Astrocyte (in vitro differentiated cells and primary cell): ENCODE measurements around the gene USP6. TPM values are rescaled to one million over a fixed set of nuclear protein-coding genes. Genes with fewer than 3 reads are reported as not detected.
"Not testable (repeated sequence)": the region's sequence is repeated elsewhere in the genome, so short reads cannot be mapped to it uniquely, and the experiment has no call there.

Source experiments
- DNase-seq: peaks from one replicate; pipeline ENCODE4 v3.0.0-alpha.2; 2010; ENCODE audit warnings: low read depth
- FAIRE-seq: peaks from 2 replicates; lab custom pipeline; 2011; peaks lifted over from hg19 to GRCh38; lab: Jason Lieb, UNC
- H2AFZ ChIP-seq: 2 replicates; pipeline ENCODE4 v1.6.0; 2012; ENCODE audit warnings: low read depth, low read length, inconsistent platforms
- H3K27ac ChIP-seq: 2 replicates; pipeline ENCODE4 v1.5.1; 2011; ENCODE audit warnings: low read depth, low read length, inconsistent platforms
- H3K27me3 ChIP-seq: 2 replicates; pipeline ENCODE4 v1.6.0; 2011; ENCODE audit warnings: low read length, inconsistent platforms; ENCODE audit not compliant: insufficient read depth
- H3K36me3 ChIP-seq: 2 replicates; pipeline ENCODE4 v1.5.1; 2011; ENCODE audit warnings: low read length, inconsistent platforms; ENCODE audit not compliant: insufficient read depth
- H3K4me1 ChIP-seq: 2 replicates; pipeline ENCODE4 v1.5.1; 2011; ENCODE audit warnings: low read length, inconsistent platforms; ENCODE audit not compliant: insufficient read depth
- H3K4me2 ChIP-seq: 2 replicates; pipeline ENCODE4 v1.6.0; 2012; ENCODE audit warnings: low read length, inconsistent platforms
- H3K4me3 ChIP-seq: 2 replicates; pipeline ENCODE4 v1.5.1; 2011; ENCODE audit warnings: low read depth, mild to moderate bottlenecking, low read length, inconsistent platforms; ENCODE audit not compliant: insufficient read depth
- H3K79me2 ChIP-seq: 2 replicates; pipeline ENCODE4 v1.6.0; 2012; ENCODE audit warnings: mild to moderate bottlenecking, low read length, inconsistent platforms; ENCODE audit not compliant: insufficient read depth
- H3K9ac ChIP-seq: 2 replicates; pipeline ENCODE4 v1.6.0; 2012; ENCODE audit warnings: mild to moderate bottlenecking, low read length, inconsistent platforms
- H3K9me3 ChIP-seq: 2 replicates; pipeline ENCODE4 v1.5.1; 2012; ENCODE audit warnings: low read depth, mild to moderate bottlenecking, low read length, inconsistent platforms; ENCODE audit not compliant: insufficient read depth
- H4K20me1 ChIP-seq: 2 replicates; pipeline ENCODE4 v1.6.0; 2012; ENCODE audit warnings: low read length, inconsistent platforms; ENCODE audit not compliant: insufficient read depth
- H3K27ac Mint-ChIP-seq: one replicate; pipeline ENCODE4 v1.8.0; 2021; ENCODE audit warnings: mild to moderate bottlenecking, mixed read lengths; ENCODE audit not compliant: unreplicated experiment
- H3K27me3 Mint-ChIP-seq: one replicate; pipeline ENCODE4 v1.8.0; 2021; ENCODE audit warnings: low read depth, mixed read lengths; ENCODE audit not compliant: unreplicated experiment
- H3K36me3 Mint-ChIP-seq: one replicate; pipeline ENCODE4 v1.8.0; 2021; ENCODE audit warnings: low read depth, mixed read lengths; ENCODE audit not compliant: unreplicated experiment
- H3K4me1 Mint-ChIP-seq: one replicate; pipeline ENCODE4 v1.8.0; 2021; ENCODE audit warnings: low read depth, mixed read lengths; ENCODE audit not compliant: unreplicated experiment
- H3K4me3 Mint-ChIP-seq: one replicate; pipeline ENCODE4 v1.8.0; 2021; ENCODE audit warnings: mild to moderate bottlenecking, moderate library complexity, mixed read lengths; ENCODE audit not compliant: unreplicated experiment
- H3K9me3 Mint-ChIP-seq: one replicate; pipeline ENCODE4 v1.8.0; 2021; ENCODE audit warnings: mild to moderate bottlenecking, mixed read lengths; ENCODE audit not compliant: unreplicated experiment
- EZH2 ChIP-seq: IDR thresholded peaks from 2 replicates; pipeline ENCODE4 v1.6.1; 2012; ENCODE audit warnings: mild to moderate bottlenecking, low read length, inconsistent platforms; ENCODE audit not compliant: insufficient read depth
- total RNA-seq: library from RNA; stranded (reverse); gene quantifications from 2 replicates; pipeline ENCODE4 v1.2.1, GENCODE V29; 2021
- TF ChIP-seq, protein P1 (sequence below): IDR thresholded peaks from 2 replicates; pipeline ENCODE4 v1.5.1; 2011; ENCODE audit warnings: low read depth, mild to moderate bottlenecking, inconsistent platforms, low read length, moderate library complexity; ENCODE audit not compliant: insufficient read depth

USP6 gene
- total RNA-seq, 1 donor from 2014 or later: 0.86 TPM

DNA sequence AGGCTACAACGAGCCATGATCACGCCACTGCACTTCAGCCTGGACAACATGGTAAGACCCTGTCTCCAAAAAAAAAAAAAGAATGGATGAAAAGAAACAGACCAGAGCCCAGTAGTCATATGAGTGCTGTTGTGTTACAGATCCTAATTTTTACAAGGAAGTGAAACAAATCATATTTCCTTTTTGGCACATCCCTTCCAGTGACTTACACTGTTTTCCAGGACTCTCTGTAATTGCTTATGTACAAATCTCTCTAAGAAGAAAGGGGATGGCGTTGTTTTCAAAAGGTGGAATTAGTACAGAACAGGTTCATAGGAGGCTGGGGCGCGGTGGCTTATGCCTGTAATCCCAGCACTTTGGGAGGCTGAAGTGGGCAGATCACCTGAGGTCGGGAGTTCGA, 95.6 kb downstream of the USP6 start:
- DNase-seq (no peak), FAIRE-seq (no peak)
- Mint-ChIP-seq H3K9me3 (no peaks in the 10 kb centered on the region), H3K36me3 (peaks cover 24% of the 10 kb centered on the region), H3K4me3 (no peak overlapping the region), H3K27me3 (no peaks in the 10 kb centered on the region), H3K4me1 (no peaks in the 10 kb centered on the region), H3K27ac (no peak overlapping the region)
- H3K9me3 ChIP-seq: no peaks in the 10 kb centered on the region
- no peaks in the 10 kb centered on the region for H3K79me2 ChIP-seq
- no peak overlapping the region for H3K27ac ChIP-seq
- no peak overlapping the region for H3K9ac ChIP-seq
- no peak overlapping the region for H3K4me2 ChIP-seq
- no peak overlapping the region for H2AFZ ChIP-seq
- H3K36me3 ChIP-seq: peaks cover 2% of the 10 kb centered on the region
- H3K27me3 ChIP-seq: no peaks in the 10 kb centered on the region
- H4K20me1 ChIP-seq: no peaks in the 10 kb centered on the region
- H3K4me1 ChIP-seq: no peaks in the 10 kb centered on the region
- TF ChIP-seq, protein P1, sequence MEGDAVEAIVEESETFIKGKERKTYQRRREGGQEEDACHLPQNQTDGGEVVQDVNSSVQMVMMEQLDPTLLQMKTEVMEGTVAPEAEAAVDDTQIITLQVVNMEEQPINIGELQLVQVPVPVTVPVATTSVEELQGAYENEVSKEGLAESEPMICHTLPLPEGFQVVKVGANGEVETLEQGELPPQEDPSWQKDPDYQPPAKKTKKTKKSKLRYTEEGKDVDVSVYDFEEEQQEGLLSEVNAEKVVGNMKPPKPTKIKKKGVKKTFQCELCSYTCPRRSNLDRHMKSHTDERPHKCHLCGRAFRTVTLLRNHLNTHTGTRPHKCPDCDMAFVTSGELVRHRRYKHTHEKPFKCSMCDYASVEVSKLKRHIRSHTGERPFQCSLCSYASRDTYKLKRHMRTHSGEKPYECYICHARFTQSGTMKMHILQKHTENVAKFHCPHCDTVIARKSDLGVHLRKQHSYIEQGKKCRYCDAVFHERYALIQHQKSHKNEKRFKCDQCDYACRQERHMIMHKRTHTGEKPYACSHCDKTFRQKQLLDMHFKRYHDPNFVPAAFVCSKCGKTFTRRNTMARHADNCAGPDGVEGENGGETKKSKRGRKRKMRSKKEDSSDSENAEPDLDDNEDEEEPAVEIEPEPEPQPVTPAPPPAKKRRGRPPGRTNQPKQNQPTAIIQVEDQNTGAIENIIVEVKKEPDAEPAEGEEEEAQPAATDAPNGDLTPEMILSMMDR: no peak
- no peak for TF ChIP-seq EZH2
- no peak overlapping the region for H3K4me3 ChIP-seq

DNA sequence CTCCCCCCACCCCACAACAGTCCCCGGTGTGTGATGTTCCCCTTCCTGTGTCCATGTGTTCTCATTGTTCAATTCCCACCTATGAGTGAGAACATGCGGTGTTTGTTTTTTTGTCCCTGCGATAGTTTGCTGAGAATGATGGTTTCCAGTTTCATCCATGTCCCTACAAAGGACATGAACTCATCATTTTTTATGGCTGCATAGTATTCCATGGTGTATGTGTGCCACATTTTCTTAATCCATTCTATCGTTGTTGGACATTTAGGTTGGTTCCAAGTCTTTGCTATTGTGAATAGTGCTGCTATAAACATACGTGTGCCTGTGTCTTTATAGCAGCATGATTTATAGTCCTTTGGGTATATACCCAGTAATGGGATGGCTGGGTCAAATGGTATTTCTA, 101.7 kb downstream of the USP6 start:
- not testable (repeated sequence) for H3K4me1 Mint-ChIP-seq, H3K9me3 ChIP-seq, H3K27me3 Mint-ChIP-seq, H3K9me3 Mint-ChIP-seq, H3K36me3 ChIP-seq, H3K4me2 ChIP-seq, H3K79me2 ChIP-seq, H4K20me1 ChIP-seq, H3K4me3 ChIP-seq, H3K27me3 ChIP-seq, H3K4me3 Mint-ChIP-seq, H3K4me1 ChIP-seq, H3K27ac Mint-ChIP-seq, H3K27ac ChIP-seq, H3K9ac ChIP-seq, DNase-seq, FAIRE-seq, H2AFZ ChIP-seq
- H3K36me3 Mint-ChIP-seq: peaks cover 13% of the 10 kb centered on the region

DNA sequence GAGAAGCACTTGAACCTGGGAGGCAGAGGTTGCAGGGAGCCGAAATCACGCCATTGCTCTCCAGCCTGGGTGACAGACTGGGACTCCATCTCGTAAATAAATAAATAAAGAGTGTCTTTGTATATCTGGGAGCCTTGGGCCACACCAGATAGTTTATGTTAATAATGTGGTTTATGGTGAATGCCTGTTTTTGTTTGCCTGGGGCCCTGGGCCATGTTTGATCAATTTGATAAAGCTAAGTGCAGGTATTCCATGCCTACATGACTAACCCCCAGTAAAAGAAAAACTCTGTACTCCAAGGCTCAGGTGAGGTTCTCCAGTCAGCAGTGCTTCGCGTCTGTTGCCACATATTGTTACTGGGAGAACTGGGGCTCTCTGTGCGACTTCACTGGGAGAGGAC, 103.7 kb downstream of the USP6 start:
- H3K9ac ChIP-seq: no peak overlapping the region
- no peak overlapping the region for H2AFZ ChIP-seq
- H3K27me3 ChIP-seq: no peaks in the 10 kb centered on the region
- no peak overlapping the region for H3K4me2 ChIP-seq
- H3K4me1 ChIP-seq: no peaks in the 10 kb centered on the region
- no peak overlapping the region for H3K27ac Mint-ChIP-seq
- H3K27ac ChIP-seq: no peak overlapping the region
- H3K9me3 ChIP-seq: no peaks in the 10 kb centered on the region
- H3K79me2 ChIP-seq: no peaks in the 10 kb centered on the region
- H3K4me1 Mint-ChIP-seq: no peaks in the 10 kb centered on the region
- no peak overlapping the region for H3K4me3 ChIP-seq
- H3K4me3 Mint-ChIP-seq: no peak overlapping the region
- H3K9me3 Mint-ChIP-seq: no peaks in the 10 kb centered on the region
- TF ChIP-seq, protein P1: no peak
- TF ChIP-seq EZH2: no peak
- FAIRE-seq (no peak), DNase-seq (no peak)
- no peaks in the 10 kb centered on the region for H3K36me3 ChIP-seq
- no peaks in the 10 kb centered on the region for H3K27me3 Mint-ChIP-seq
- H4K20me1 ChIP-seq: no peaks in the 10 kb centered on the region
- peaks cover 10% of the 10 kb centered on the region for H3K36me3 Mint-ChIP-seq
